ENCODE results near the gene SPEG. TPM values are rescaled to one million over a fixed set of nuclear protein-coding genes. Genes with fewer than 3 reads are reported as not detected.

Gene SPEG
- total RNA-seq, 1 donor from 2014 or later = 5.6 TPM

GRCh38 chr2:219400562-219400961, 34.1 kb upstream of the SPEG start:
- Mint-ChIP-seq H3K4me1 (peaks cover 25% of the 10 kb centered on the region), H3K4me3 (no peak overlapping the region), H3K27ac (no peak overlapping the region), H3K27me3 (ENCODE audit: insufficient read depth, low read depth) (peaks cover 3% of the 10 kb centered on the region), H3K36me3 (no peaks in the 10 kb centered on the region), H3K9me3 (no peaks in the 10 kb centered on the region)
- no peaks in the 10 kb centered on the region for H3K79me2 ChIP-seq (ENCODE audit: low read depth)
- no peak overlapping the region for H3K4me2 ChIP-seq
- no peaks in the 10 kb centered on the region for H4K20me1 ChIP-seq (ENCODE audit: low read depth)
- TF ChIP-seq EZH2 (IDR thresholded peaks at IDR 0.05) = no peak
- no peak for TF ChIP-seq CTCF (IDR thresholded peaks at IDR 0.05)
- TF ChIP-seq EZH2phosphoT487 (IDR thresholded peaks at IDR 0.05) = no peak
- H3F3A ChIP-seq (ENCODE audit: low read depth) = peaks cover 14% of the 10 kb centered on the region
- no peaks in the 10 kb centered on the region for H3K9me3 ChIP-seq (ENCODE audit: low read depth)
- no peaks in the 10 kb centered on the region for H3K36me3 ChIP-seq
- no peak overlapping the region for H3K4me3 ChIP-seq
- no peak overlapping the region for H2AFZ ChIP-seq (replicated peaks)
- no peak overlapping the region for H3K9ac ChIP-seq
- peaks cover 9% of the 10 kb centered on the region for H3K27me3 ChIP-seq
- no peak for DNase-seq (ENCODE audit: low spot score)
- H3K27ac ChIP-seq = no peak overlapping the region
- H3K4me1 ChIP-seq = peaks cover 17% of the 10 kb centered on the region

GRCh38 chr2:219401606-219402005, 33.0 kb upstream of the SPEG start:
- Histone ChIP-seq H3K27ac (no peak overlapping the region), H3K4me1 (peaks cover 17% of the 10 kb centered on the region), H3F3A (ENCODE audit: low read depth) (peaks cover 14% of the 10 kb centered on the region), H3K36me3 (no peaks in the 10 kb centered on the region), H4K20me1 (ENCODE audit: low read depth) (no peaks in the 10 kb centered on the region), H3K9me3 (ENCODE audit: low read depth) (no peaks in the 10 kb centered on the region), H3K9ac (no peak overlapping the region), H3K4me2 (no peak overlapping the region), H3K79me2 (ENCODE audit: low read depth) (no peaks in the 10 kb centered on the region), H2AFZ (replicated peaks) (no peak overlapping the region), H3K27me3 (peaks cover 9% of the 10 kb centered on the region), H3K4me3 (no peak overlapping the region)
- H3K4me1 Mint-ChIP-seq = peaks cover 26% of the 10 kb centered on the region
- no peak for DNase-seq (ENCODE audit: low spot score)
- H3K9me3 Mint-ChIP-seq = no peaks in the 10 kb centered on the region
- H3K36me3 Mint-ChIP-seq = no peaks in the 10 kb centered on the region
- no peak overlapping the region for H3K27ac Mint-ChIP-seq
- no peak for TF ChIP-seq EZH2phosphoT487 (IDR thresholded peaks at IDR 0.05)
- no peak for TF ChIP-seq CTCF (IDR thresholded peaks at IDR 0.05)
- TF ChIP-seq EZH2 (IDR thresholded peaks at IDR 0.05) = no peak
- H3K4me3 Mint-ChIP-seq = no peak overlapping the region
- peaks cover 4% of the 10 kb centered on the region for H3K27me3 Mint-ChIP-seq (ENCODE audit: insufficient read depth, low read depth)

GRCh38 chr2:219402665-219403515, 31.8 kb upstream of the SPEG start:
- Mint-ChIP-seq H3K27ac (no peak overlapping the region), H3K4me3 (no peak overlapping the region), H3K36me3 (no peaks in the 10 kb centered on the region), H3K9me3 (no peaks in the 10 kb centered on the region), H3K4me1 (peaks cover 30% of the 10 kb centered on the region), H3K27me3 (ENCODE audit: insufficient read depth, low read depth) (peaks cover 4% of the 10 kb centered on the region)
- H3K27me3 ChIP-seq = peaks cover 9% of the 10 kb centered on the region
- no peaks in the 10 kb centered on the region for H4K20me1 ChIP-seq (ENCODE audit: low read depth)
- peak; percentile 92 for TF ChIP-seq CTCF (IDR thresholded peaks at IDR 0.05)
- TF ChIP-seq EZH2phosphoT487 (IDR thresholded peaks at IDR 0.05) = peak; percentile 36
- TF ChIP-seq EZH2 (IDR thresholded peaks at IDR 0.05) = no peak
- H3K36me3 ChIP-seq = no peaks in the 10 kb centered on the region
- peaks cover 17% of the 10 kb centered on the region for H3K4me1 ChIP-seq
- DNase-seq (ENCODE audit: low spot score) = peak; percentile 94
- H3F3A ChIP-seq (ENCODE audit: low read depth) = peaks cover 14% of the 10 kb centered on the region
- H3K79me2 ChIP-seq (ENCODE audit: low read depth) = no peaks in the 10 kb centered on the region
- no peak overlapping the region for H3K4me3 ChIP-seq
- H3K27ac ChIP-seq = no peak overlapping the region
- H3K9ac ChIP-seq = no peak overlapping the region
- peak overlapping the region; percentile 21 for H3K4me2 ChIP-seq
- H3K9me3 ChIP-seq (ENCODE audit: low read depth) = no peaks in the 10 kb centered on the region
- H2AFZ ChIP-seq (replicated peaks) = no peak overlapping the region

All from neural progenitor cell (in vitro differentiated cells).